HG03378 (cell line): ENCODE measurements around the gene ACAA1.
"Not testable (repeated sequence)": the region's sequence is repeated elsewhere in the genome, so short reads cannot be mapped to it uniquely, and the experiment has no call there.

Source experiments
- ATAC-seq: cut with Tn5 transposase; IDR thresholded peaks from one replicate; pipeline ENCODE4 v1.9.1; 2021; ENCODE audit warnings: mild to moderate bottlenecking, moderate library complexity; ENCODE audit not compliant: unreplicated experiment

ACAA1 gene

GRCh38 chr3:38135621-38136277 is 1.2 kb downstream of the ACAA1 start:
- ATAC-seq: not testable (repeated sequence)

- ATAC-seq: not testable (repeated sequence)
Observed at GRCh38 chr3:38134517-38135143, 2.3 kb downstream of the ACAA1 start.

GRCh38 chr3:38133557-38134405 is 3.1 kb downstream of the ACAA1 start:
- ATAC-seq: no peak

- no peak for ATAC-seq
Observed at GRCh38 chr3:38133209-38133556, 3.7 kb downstream of the ACAA1 start.

GRCh38 chr3:38131621-38132369 is 5.1 kb downstream of the ACAA1 start:
- no peak for ATAC-seq

GRCh38 chr3:38130631-38131065 is 6.3 kb downstream of the ACAA1 start:
- ATAC-seq: no peak

- no peak for ATAC-seq
Observed at GRCh38 chr3:38129058-38129457, 7.9 kb downstream of the ACAA1 start.

- ATAC-seq: no peak
Observed at GRCh38 chr3:38128303-38128655, 8.6 kb downstream of the ACAA1 start.

- no peak for ATAC-seq
Observed at GRCh38 chr3:38127611-38128302, 9.2 kb downstream of the ACAA1 start.

GRCh38 chr3:38126121-38126892 is 10.6 kb downstream of the ACAA1 start:
- no peak for ATAC-seq

GRCh38 chr3:38125305-38126120 is 11.4 kb downstream of the ACAA1 start:
- no peak for ATAC-seq

- no peak for ATAC-seq
Observed at GRCh38 chr3:38124324-38125122, 12.4 kb downstream of the ACAA1 start.

- no peak for ATAC-seq
Observed at GRCh38 chr3:38122712-38123290, 14.1 kb downstream of the ACAA1 start.

- ATAC-seq: no peak
Observed at GRCh38 chr3:38121832-38122461, 15.0 kb downstream of the ACAA1 start.

- ATAC-seq: no peak
Observed at GRCh38 chr3:38121451-38121831, 15.5 kb downstream of the ACAA1 start.

- ATAC-seq: no peak
Observed at GRCh38 chr3:38120693-38121450, 16.1 kb downstream of the ACAA1 start.
